ENCODE data around the gene RAPH1.

The RAPH1 gene

GRCh38 chr2:203463266-203463678, 71.8 kb downstream of the RAPH1 start:
- TF ChIP-seq CTCF (IDR thresholded peaks at IDR 0.05), result no peak

GRCh38 chr2:203462308-203462707, 72.8 kb downstream of the RAPH1 start:
- no peak for TF ChIP-seq CTCF (IDR thresholded peaks at IDR 0.05)

GRCh38 chr2:203461746-203462145, 73.4 kb downstream of the RAPH1 start:
- no peak for TF ChIP-seq CTCF (IDR thresholded peaks at IDR 0.05)

GRCh38 chr2:203455209-203455608, 79.9 kb downstream of the RAPH1 start:
- TF ChIP-seq CTCF (IDR thresholded peaks at IDR 0.05), result no peak

- TF ChIP-seq CTCF (IDR thresholded peaks at IDR 0.05), result peak; percentile 70
Observed at GRCh38 chr2:203453858-203454451, 81.1 kb downstream of the RAPH1 start.

GRCh38 chr2:203451689-203452088, 83.4 kb downstream of the RAPH1 start:
- no peak for TF ChIP-seq CTCF (IDR thresholded peaks at IDR 0.05)

GRCh38 chr2:203451011-203451410, 84.1 kb downstream of the RAPH1 start:
- TF ChIP-seq CTCF (IDR thresholded peaks at IDR 0.05), result no peak

GRCh38 chr2:203450561-203450960, 84.5 kb downstream of the RAPH1 start:
- TF ChIP-seq CTCF (IDR thresholded peaks at IDR 0.05), result no peak
